Endothelial cell of umbilical vein (primary cell): Measurements from ENCODE around the gene IL1RL2. TPM values are rescaled to one million over a fixed set of nuclear protein-coding genes. Genes with fewer than 3 reads are reported as not detected.

Experiments used
- BruUV-seq: library from RNA; stranded (reverse); fragments of 400-500 nt; replicated peaks from 2 replicates; lab custom pipeline; 2021; lab: Mats Ljungman, UMichigan
- CTCF ChIA-PET: fragments of 300-600, 350-600 bp; sonication (Branson Sonifier 250); formaldehyde crosslinking; loops from one replicate; lab custom pipeline; 2021; ENCODE audit warnings: antibody characterized with exemption, inconsistent platforms; lab: Charles Lee
- POLR2A ChIA-PET: fragments of 300-600, 350-600 bp; sonication (Branson Sonifier 250); formaldehyde crosslinking; loops from one replicate; lab custom pipeline; 2021; ENCODE audit warnings: antibody characterized with exemption, inconsistent platforms; lab: Charles Lee
- DNase-seq: peaks from one replicate; pipeline ENCODE4 v3.0.0-alpha.2; 2011; ENCODE audit warnings: low read depth, low spot score
- FAIRE-seq: peaks from 2 replicates; lab custom pipeline; 2011; peaks lifted over from hg19 to GRCh38; lab: Jason Lieb, UNC
- H2AFZ ChIP-seq: 2 replicates; pipeline ENCODE4 v1.6.0; 2012; ENCODE audit warnings: low read depth, low read length, control low read depth, inconsistent platforms
- H3K27ac ChIP-seq: 2 replicates; pipeline ENCODE4 v1.5.1; 2011; ENCODE audit warnings: low read depth, mild to moderate bottlenecking, control low read depth, low read length, moderate library complexity; ENCODE audit not compliant: insufficient read depth
- H3K27me3 ChIP-seq, 2 experiments: 2 replicates each; pipeline versions ENCODE4 v1.6.0 to v1.6.1; 2011; ENCODE audit warnings: low read length in 2 of 2, mixed read lengths in 1 of 2; ENCODE audit not compliant: control insufficient read depth in 2 of 2, insufficient read depth in 2 of 2
- H3K36me3 ChIP-seq, 2 experiments: 2 replicates in 1 of 2; 3 replicates in 1 of 2; pipeline ENCODE4 v1.5.1; 2011; ENCODE audit warnings: low read length in 2 of 2, mild to moderate bottlenecking in 1 of 2, moderate library complexity in 1 of 2; ENCODE audit not compliant: control insufficient read depth in 2 of 2, insufficient read depth in 2 of 2; ENCODE audit errors: extremely low read depth in 1 of 2
- H3K4me1 ChIP-seq: 3 replicates; pipeline ENCODE4 v1.5.1; 2011; ENCODE audit warnings: mild to moderate bottlenecking, low read length; ENCODE audit not compliant: control insufficient read depth, insufficient read depth; ENCODE audit errors: extremely low read depth
- H3K4me2 ChIP-seq: 2 replicates; pipeline ENCODE4 v1.6.1; 2011; ENCODE audit warnings: low read length, control low read depth, mixed read lengths; ENCODE audit not compliant: insufficient read depth
- H3K4me3 ChIP-seq, 3 experiments: fragments of 200-600 bp in 1 of 3; sonication (generic), shearing (Covaris generic) in 1 of 3; replicated peaks in 1 of 3; 2 replicates each; pipeline ENCODE4 v1.5.1; 2011 to 2016; ENCODE audit warnings: control low read depth in 3 of 3, low read length in 3 of 3, mild to moderate bottlenecking in 2 of 3, inconsistent platforms in 1 of 3, low read depth in 1 of 3, moderate library complexity in 1 of 3; ENCODE audit not compliant: insufficient read depth in 1 of 3
- H3K79me2 ChIP-seq: 2 replicates; pipeline ENCODE4 v1.6.0; 2012; ENCODE audit warnings: low read length, inconsistent platforms; ENCODE audit not compliant: control insufficient read depth, insufficient read depth
- H3K9ac ChIP-seq: replicated peaks from 2 replicates; pipeline ENCODE3; 2011; ENCODE audit warnings: low read length, control low read depth; ENCODE audit not compliant: insufficient read depth; ENCODE audit errors: extremely low read depth
- H3K9me1 ChIP-seq: replicated peaks from 3 replicates; pipeline ENCODE4 v1.6.0; 2011; ENCODE audit warnings: mild to moderate bottlenecking, low read length; ENCODE audit not compliant: control insufficient read depth, insufficient read depth; ENCODE audit errors: extremely low read depth
- H3K9me3 ChIP-seq: replicated peaks from 2 replicates; pipeline ENCODE4 v1.5.1; 2012; ENCODE audit warnings: low read length, inconsistent platforms; ENCODE audit not compliant: control insufficient read depth, insufficient read depth
- H4K20me1 ChIP-seq: replicated peaks from 2 replicates; pipeline ENCODE3; 2011; ENCODE audit warnings: mild to moderate bottlenecking, low read length; ENCODE audit not compliant: control insufficient read depth, insufficient read depth; ENCODE audit errors: extremely low read depth
- CTCF ChIP-seq, 2 donors: IDR thresholded peaks; 1 replicate in 1 of 2; 2 replicates in 1 of 2; pipeline ENCODE4 v1.5.1; 2011; ENCODE audit warnings: low read length in 2 of 2, mild to moderate bottlenecking in 2 of 2, moderate library complexity in 2 of 2, control low read depth in 1 of 2, inconsistent platforms in 1 of 2, low read depth in 1 of 2; ENCODE audit not compliant: insufficient read depth in 1 of 2; ENCODE audit errors: extremely low read depth in 1 of 2
- EZH2 ChIP-seq: IDR thresholded peaks from 2 replicates; pipeline ENCODE4 v1.6.1; 2012; ENCODE audit warnings: borderline replicate concordance, low read depth, mild to moderate bottlenecking, moderate library complexity, low read length, inconsistent platforms; ENCODE audit not compliant: severe bottlenecking
- FOS ChIP-seq: IDR thresholded peaks from 2 replicates; pipeline ENCODE4 v1.6.1; 2011; ENCODE audit warnings: mild to moderate bottlenecking, low read length, moderate library complexity, borderline replicate concordance; ENCODE audit not compliant: insufficient read depth
- GATA2 ChIP-seq: IDR thresholded peaks from 2 replicates; pipeline ENCODE4 v1.7.0; 2011; ENCODE audit warnings: low read depth, mild to moderate bottlenecking, moderate library complexity, mixed read lengths, low read length; ENCODE audit not compliant: insufficient read length, insufficient read depth
- JUN ChIP-seq: IDR thresholded peaks from 2 replicates; pipeline ENCODE4 v1.6.1; 2011; ENCODE audit warnings: borderline replicate concordance, low read depth; ENCODE audit not compliant: insufficient read length, insufficient read depth
- MYC ChIP-seq: IDR thresholded peaks from one replicate; pipeline ENCODE4 v1.6.1; 2011; ENCODE audit warnings: mild to moderate bottlenecking, low read depth, low read length
- POLR2A ChIP-seq: IDR thresholded peaks from 2 replicates; pipeline ENCODE4 v1.6.1; 2012; ENCODE audit warnings: low read depth, mild to moderate bottlenecking, control low read depth, low read length
- POLR2AphosphoS5 ChIP-seq: IDR thresholded peaks from 2 replicates; pipeline ENCODE4 v1.6.1; 2012; ENCODE audit warnings: low read depth, mild to moderate bottlenecking, control low read depth, low read length, moderate library complexity; ENCODE audit not compliant: insufficient read depth
- dilution Hi-C: fragments of 300-500 bp; cut with MboI; formaldehyde crosslinking; loops from one replicate; pipeline ENCODE4 v1.15.0; 2019; ENCODE audit warnings: low sequenced_read_pairs; ENCODE audit not compliant: extremely low pct_ligation_motif_present
- intact Hi-C: fragments of 100-400 bp; cut with micrococcal nuclease; formaldehyde crosslinking; loops from one replicate; pipeline ENCODE4 v1.10.0; 2022
- polyA plus RNA-seq, 4 experiments: library from polyadenylated mRNA; depleted of rRNA in 3 of 4; stranded (reverse) in 3 of 4; unstranded in 1 of 4; fragments of >200 nt; gene quantifications; 2 replicates each; pipeline versions ENCODE4 v1.2.1 to v1.2.3, GENCODE V29; 2011 to 2012; ENCODE audit warnings: missing spikeins in 1 of 4
- total RNA-seq: library from RNA; stranded (reverse); gene quantifications from 2 replicates; pipeline ENCODE4 v1.2.3, GENCODE V29; 2021
- TF ChIP-seq, protein P1 (sequence below): IDR thresholded peaks from 2 replicates; pipeline ENCODE4 v1.6.1; 2011; ENCODE audit not compliant: insufficient read depth, insufficient read length

Gene IL1RL2
- total and polyA plus RNA-seq, 2 donors (not counting 3 experiments of a cell fraction or from before 2014, with no cell fraction given): 0.11 TPM; not detected in 1

DNA sequence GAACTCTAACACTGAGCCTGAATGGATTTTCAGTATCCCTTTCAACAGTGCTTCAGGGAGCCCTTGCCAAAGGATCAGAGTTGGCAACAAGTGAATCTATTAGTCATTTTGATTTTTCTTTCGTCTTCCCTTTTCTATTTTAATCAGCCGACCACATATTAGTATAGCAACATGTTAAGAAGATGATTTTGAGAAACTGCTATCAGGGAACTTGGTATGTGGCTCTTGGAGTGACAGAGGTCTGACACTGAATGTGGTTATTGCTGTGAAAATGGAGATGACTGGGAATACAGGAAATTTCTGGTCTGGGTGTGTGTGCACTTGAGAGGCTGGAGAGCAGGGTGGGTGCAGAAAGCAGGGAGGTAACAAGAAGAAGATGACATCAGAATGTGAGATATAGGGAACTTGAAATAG lies 95.9 kb downstream of the IL1RL2 start:
- POLR2A ChIA-PET: no interaction called here
- Histone ChIP-seq H3K9ac (no peak overlapping the region), H3K79me2 (no peaks in the 10 kb centered on the region), H3K36me3 (no peaks in the 10 kb centered on the region), H3K9me3 (no peaks in the 10 kb centered on the region), H3K27me3 (peaks cover 0 to 2% of the 10 kb centered on the region in 2 experiments), H3K4me2 (no peak overlapping the region), H3K4me3 (no peak overlapping the region), H3K9me1 (no peaks in the 10 kb centered on the region), H3K27ac (no peak overlapping the region), H3K4me1 (no peaks in the 10 kb centered on the region), H4K20me1 (no peaks in the 10 kb centered on the region), H2AFZ (no peak overlapping the region)
- dilution Hi-C loops: no loop called here
- TF ChIP-seq FOS (no peak), POLR2AphosphoS5 (no peak), EZH2 (no peak), CTCF (IDR thresholded peaks at IDR 0.05; ENCODE audit: extremely low read depth in 1 of 2, insufficient read depth in 1 of 2, low read depth in 1 of 2, low read length in 2 of 2) (no peak)
- intact Hi-C loops: no loop called here
- no TSS peak for BruUV-seq
- CTCF ChIA-PET: interaction anchor here (1.4 kb wide), 1 partner anchor 10 kb away, joined by 8 read pairs; no protein-coding TSS in a partner anchor
- FAIRE-seq (no peak), DNase-seq (no peak)

GRCh38 chr2:102283996-102284395 lies 97.2 kb downstream of the IL1RL2 start:
- ChIA-PET CTCF (interaction anchor here (1.2 to 2.2 kb wide), 2 partner anchors 16 to 18 kb away, joined by 3 to 7 read pairs; no protein-coding TSS in a partner anchor), POLR2A (no interaction called here)
- BruUV-seq: no TSS peak
- no peaks in the 10 kb centered on the region for H3K9me1 ChIP-seq
- no peak overlapping the region for H3K4me3 ChIP-seq
- H3K4me2 ChIP-seq: no peak overlapping the region
- TF ChIP-seq CTCF (IDR thresholded peaks at IDR 0.05; ENCODE audit: extremely low read depth in 1 of 2, insufficient read depth in 1 of 2, low read depth in 1 of 2, low read length in 2 of 2) (no peak), EZH2 (no peak), MYC (no peak), POLR2A (no peak), FOS (no peak), GATA2 (no peak), POLR2AphosphoS5 (no peak), JUN (no peak)
- TF ChIP-seq, protein P1, sequence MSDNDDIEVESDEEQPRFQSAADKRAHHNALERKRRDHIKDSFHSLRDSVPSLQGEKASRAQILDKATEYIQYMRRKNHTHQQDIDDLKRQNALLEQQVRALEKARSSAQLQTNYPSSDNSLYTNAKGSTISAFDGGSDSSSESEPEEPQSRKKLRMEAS: no peak
- DNase-seq (no peak), FAIRE-seq (no peak)
- no peaks in the 10 kb centered on the region for H3K4me1 ChIP-seq
- intact Hi-C loops (no loop called here), dilution Hi-C loops (no loop called here)
- H3K9ac ChIP-seq: no peak overlapping the region
- no peaks in the 10 kb centered on the region for H3K36me3 ChIP-seq
- H3K27ac ChIP-seq: no peak overlapping the region
- H4K20me1 ChIP-seq: no peaks in the 10 kb centered on the region
- H3K27me3 ChIP-seq: no peaks in the 10 kb centered on the region
- H2AFZ ChIP-seq: no peak overlapping the region
- H3K79me2 ChIP-seq: no peaks in the 10 kb centered on the region
- no peaks in the 10 kb centered on the region for H3K9me3 ChIP-seq
